HepG2 (cell line): Measurements from ENCODE around the gene TESK1. TPM values are rescaled to one million over a fixed set of nuclear protein-coding genes. Genes with fewer than 3 reads are reported as not detected.
A peak's percentile ranks its signal among the peaks of the same experiment; 100 is the strongest.

Source experiments
- CEBPG ChIP-seq: IDR thresholded peaks from 2 replicates; pipeline ENCODE4 v1.6.1; 2016
- CTCF ChIP-seq: sonication (generic); formaldehyde crosslinking; IDR thresholded peaks from 2 replicates; pipeline ENCODE4 v1.5.0; 2020; ENCODE audit warnings: mild to moderate bottlenecking, missing genetic modification reagents, moderate library complexity
- DR1 ChIP-seq: sonication (generic); formaldehyde crosslinking; IDR thresholded peaks from 2 replicates; pipeline ENCODE4 v1.8.0; 2021; ENCODE audit warnings: mild to moderate bottlenecking, missing genetic modification reagents, inconsistent platforms
- HMGXB4 ChIP-seq, 2 experiments: sonication (generic) in 1 of 2; formaldehyde crosslinking in 1 of 2; IDR thresholded peaks; 2 replicates each; pipeline versions ENCODE4 v1.4.0 to v1.6.1; 2018 to 2020; ENCODE audit warnings: missing genetic modification reagents in 2 of 2, borderline replicate concordance in 1 of 2, low read depth in 1 of 2, mild to moderate bottlenecking in 1 of 2, missing biosample characterization in 1 of 2
- HNRNPL ChIP-seq: fragments of 200-400 bp; formaldehyde crosslinking; IDR thresholded peaks from 2 replicates; pipeline ENCODE4 v1.6.1; 2017; ENCODE audit warnings: mild to moderate bottlenecking, low read depth, low read length
- ISL2 ChIP-seq: sonication (generic); formaldehyde crosslinking; IDR thresholded peaks from 2 replicates; pipeline ENCODE4 v1.5.0; 2020; ENCODE audit warnings: missing genetic modification reagents
- MATR3 ChIP-seq: sonication (generic); formaldehyde crosslinking; IDR thresholded peaks from 2 replicates; pipeline ENCODE4 v1.4.0; 2020; ENCODE audit warnings: missing genetic modification reagents
- NCOA5 ChIP-seq: sonication (generic); formaldehyde crosslinking; IDR thresholded peaks from 2 replicates; pipeline ENCODE4 v1.4.0; 2020; ENCODE audit warnings: missing genetic modification reagents
- NONO ChIP-seq, 2 experiments: fragments of 450-650 bp in 1 of 2; sonication (generic) in 1 of 2; formaldehyde crosslinking in 1 of 2; IDR thresholded peaks in 1 of 2; conservative IDR thresholded peaks in 1 of 2; 2 replicates each; pipeline versions ENCODE4 v1.6.1 to v1.8.0; 2017 to 2022; ENCODE audit warnings: mild to moderate bottlenecking in 1 of 2, missing genetic modification reagents in 1 of 2, moderate library complexity in 1 of 2
- RAD21 ChIP-seq: fragments of 450-650 bp; formaldehyde crosslinking; IDR thresholded peaks from 2 replicates; pipeline ENCODE4 v1.5.0; 2020; ENCODE audit warnings: mild to moderate bottlenecking
- RFX5 ChIP-seq: IDR thresholded peaks from 2 replicates; pipeline ENCODE4 v1.6.1; 2011; ENCODE audit warnings: low read depth, low read length, improper control_type of control experiment
- SMAD1 ChIP-seq: sonication (generic); formaldehyde crosslinking; IDR thresholded peaks from 2 replicates; pipeline ENCODE4 v1.4.0; 2020; ENCODE audit warnings: missing genetic modification reagents, low read depth, mild to moderate bottlenecking, borderline replicate concordance
- SMC3 ChIP-seq: IDR thresholded peaks from 2 replicates; pipeline ENCODE4 v1.6.1; 2011; ENCODE audit warnings: low read length, improper control_type of control experiment
- STAG1 ChIP-seq: sonication (generic); formaldehyde crosslinking; IDR thresholded peaks from 2 replicates; pipeline ENCODE4 v1.4.0; 2020; ENCODE audit warnings: missing genetic modification reagents
- ZNF180 ChIP-seq: sonication (generic); formaldehyde crosslinking; IDR thresholded peaks from 2 replicates; pipeline ENCODE4 v1.4.0; 2020; ENCODE audit warnings: low read depth, missing genetic modification reagents, borderline replicate concordance
- ZNF580 ChIP-seq: IDR thresholded peaks from 2 replicates; pipeline ENCODE4 v1.6.1; 2016; ENCODE audit warnings: low read depth, borderline replicate concordance
- ZNF746 ChIP-seq: sonication (generic); formaldehyde crosslinking; IDR thresholded peaks from 2 replicates; pipeline ENCODE4 v1.8.0; 2022; ENCODE audit warnings: mild to moderate bottlenecking, missing genetic modification reagents
- polyA plus RNA-seq, 8 experiments: library from polyadenylated mRNA; depleted of rRNA in 3 of 8; stranded (reverse) in 7 of 8; unstranded in 1 of 8; fragments of >200 nt; fragmentation: Illumina TruSeq in 4 of 8; extraction: Trizol in 4 of 8; gene quantifications; 2 replicates each; pipeline versions ENCODE4 v1.2.1 to v1.2.3, GENCODE V29; 2011 to 2016; ENCODE audit warnings: low read depth in 4 of 8, missing spikeins in 1 of 8, mixed read lengths in 1 of 8; ENCODE audit not compliant: insufficient read depth in 1 of 8
- total RNA-seq, 5 experiments: library from RNA; depleted of rRNA; stranded (reverse); fragments of >200 nt; fragmentation: Illumina TruSeq; extraction: Trizol; gene quantifications; 2 replicates each; pipeline ENCODE4 v1.2.3, GENCODE V29; 2016; ENCODE audit warnings: low read depth in 1 of 5
- TF ChIP-seq, protein P1 (sequence below): conservative IDR thresholded peaks from 2 replicates; pipeline ENCODE4 v1.6.1; 2018; ENCODE audit warnings: missing genetic modification reagents
- TF ChIP-seq, protein P2 (sequence below): sonication (generic); formaldehyde crosslinking; IDR thresholded peaks from 2 replicates; pipeline ENCODE4 v1.4.0; 2020; ENCODE audit warnings: low read depth, missing genetic modification reagents

Gene TESK1
- total and polyA plus RNA-seq, 2 of the 13 experiments (the other 11 are each of a cell fraction or from before 2014, with no cell fraction given), result 7.3 to 13.6 TPM

DNA sequence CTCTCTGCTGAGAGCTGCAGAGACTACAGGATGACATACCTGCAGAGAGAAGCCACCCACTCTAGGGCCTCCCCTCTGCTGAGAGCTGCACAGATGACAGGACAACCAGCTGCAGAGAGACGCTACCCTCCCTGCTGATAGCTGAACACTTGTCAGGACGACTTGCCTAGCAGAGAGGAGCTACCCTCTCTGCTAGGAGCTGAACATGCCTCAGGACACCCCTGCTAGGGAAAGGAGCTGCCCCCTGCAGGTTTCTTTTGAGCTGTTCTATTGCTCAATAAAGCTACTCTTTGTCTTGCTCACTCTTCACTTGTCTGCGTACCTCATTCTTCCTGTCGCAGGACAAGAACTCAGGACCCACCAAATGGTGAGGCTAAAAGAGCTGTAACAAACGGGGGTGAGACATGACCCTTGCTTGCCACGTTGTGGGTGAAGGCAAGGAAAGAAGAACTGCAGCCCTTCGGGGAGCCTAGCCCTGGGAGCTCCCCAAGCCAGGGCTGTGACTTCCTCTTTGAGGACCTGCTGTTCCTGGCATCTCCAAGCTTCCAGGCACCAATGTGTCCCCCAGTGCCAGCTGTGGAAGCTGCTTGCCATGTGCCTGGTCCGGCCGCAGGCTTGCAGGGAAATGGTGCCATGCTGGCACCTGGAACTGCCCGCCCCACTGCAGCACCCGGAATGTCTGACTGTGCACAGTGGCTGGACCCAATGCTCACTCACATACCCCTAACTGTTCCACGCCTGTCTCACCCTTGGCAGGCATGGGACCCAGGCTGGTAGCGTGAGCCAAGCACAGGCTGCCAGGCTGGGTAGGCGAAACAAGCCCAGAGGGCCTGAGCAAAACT is 5.1 kb upstream of the TESK1 start (continued):
- TF ChIP-seq CEBPG (peak; percentile 88), SMAD1 (CRISPR knock-in tag) (no peak), CTCF (CRISPR knock-in tag) (peak; percentile 62), ZNF580 (no peak), NONO (IDR thresholded peaks at IDR 0.05) (no peak), NONO (CRISPR knock-in tag; conservative IDR thresholded peaks at IDR 0.05) (0 out of 2 replicates have a peak, but pooled peaks have one; percentile 21), SMC3 (peak; percentile 45; the same call in 1 of the 2 replicates), ZNF180 (no peak), ZNF746 (no peak), HMGXB4 (CRISPR knock-in tag; IDR thresholded peaks at IDR 0.05; ENCODE audit: borderline replicate concordance in 1 of 2, low read depth in 1 of 2) (0 out of 4 replicates have a peak, but pooled peaks of 1 of the 2 experiments have one; percentile 20), NCOA5 (CRISPR knock-in tag) (no peak), MATR3 (CRISPR knock-in tag) (no peak), ISL2 (CRISPR knock-in tag) (no peak), RAD21 (peak; percentile 32; the same call in 1 of the 2 replicates), HNRNPL (0 out of 2 replicates have a peak, but pooled peaks have one; percentile 57), STAG1 (CRISPR knock-in tag) (peak; percentile 37), DR1 (CRISPR knock-in tag) (no peak; the same call in 1 of the 2 replicates), RFX5 (no peak)
- TF ChIP-seq, protein P1, sequence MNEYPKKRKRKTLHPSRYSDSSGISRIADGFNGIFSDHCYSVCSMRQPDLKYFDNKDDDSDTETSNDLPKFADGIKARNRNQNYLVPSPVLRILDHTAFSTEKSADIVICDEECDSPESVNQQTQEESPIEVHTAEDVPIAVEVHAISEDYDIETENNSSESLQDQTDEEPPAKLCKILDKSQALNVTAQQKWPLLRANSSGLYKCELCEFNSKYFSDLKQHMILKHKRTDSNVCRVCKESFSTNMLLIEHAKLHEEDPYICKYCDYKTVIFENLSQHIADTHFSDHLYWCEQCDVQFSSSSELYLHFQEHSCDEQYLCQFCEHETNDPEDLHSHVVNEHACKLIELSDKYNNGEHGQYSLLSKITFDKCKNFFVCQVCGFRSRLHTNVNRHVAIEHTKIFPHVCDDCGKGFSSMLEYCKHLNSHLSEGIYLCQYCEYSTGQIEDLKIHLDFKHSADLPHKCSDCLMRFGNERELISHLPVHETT, result no peak
- TF ChIP-seq, protein P2, sequence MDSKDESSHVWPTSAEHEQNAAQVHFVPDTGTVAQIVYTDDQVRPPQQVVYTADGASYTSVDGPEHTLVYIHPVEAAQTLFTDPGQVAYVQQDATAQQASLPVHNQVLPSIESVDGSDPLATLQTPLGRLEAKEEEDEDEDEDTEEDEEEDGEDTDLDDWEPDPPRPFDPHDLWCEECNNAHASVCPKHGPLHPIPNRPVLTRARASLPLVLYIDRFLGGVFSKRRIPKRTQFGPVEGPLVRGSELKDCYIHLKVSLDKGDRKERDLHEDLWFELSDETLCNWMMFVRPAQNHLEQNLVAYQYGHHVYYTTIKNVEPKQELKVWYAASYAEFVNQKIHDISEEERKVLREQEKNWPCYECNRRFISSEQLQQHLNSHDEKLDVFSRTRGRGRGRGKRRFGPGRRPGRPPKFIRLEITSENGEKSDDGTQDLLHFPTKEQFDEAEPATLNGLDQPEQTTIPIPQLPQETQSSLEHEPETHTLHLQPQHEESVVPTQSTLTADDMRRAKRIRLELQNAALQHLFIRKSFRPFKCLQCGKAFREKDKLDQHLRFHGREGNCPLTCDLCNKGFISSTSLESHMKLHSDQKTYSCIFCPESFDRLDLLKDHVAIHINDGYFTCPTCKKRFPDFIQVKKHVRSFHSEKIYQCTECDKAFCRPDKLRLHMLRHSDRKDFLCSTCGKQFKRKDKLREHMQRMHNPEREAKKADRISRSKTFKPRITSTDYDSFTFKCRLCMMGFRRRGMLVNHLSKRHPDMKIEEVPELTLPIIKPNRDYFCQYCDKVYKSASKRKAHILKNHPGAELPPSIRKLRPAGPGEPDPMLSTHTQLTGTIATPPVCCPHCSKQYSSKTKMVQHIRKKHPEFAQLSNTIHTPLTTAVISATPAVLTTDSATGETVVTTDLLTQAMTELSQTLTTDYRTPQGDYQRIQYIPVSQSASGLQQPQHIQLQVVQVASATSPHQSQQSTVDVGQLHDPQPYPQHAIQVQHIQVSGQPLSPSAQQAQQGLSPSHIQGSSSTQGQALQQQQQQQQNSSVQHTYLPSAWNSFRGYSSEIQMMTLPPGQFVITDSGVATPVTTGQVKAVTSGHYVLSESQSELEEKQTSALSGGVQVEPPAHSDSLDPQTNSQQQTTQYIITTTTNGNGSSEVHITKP (CRISPR knock-in tag), result no peak
